A673 (cell line): Measurements from ENCODE around the gene GNAT2.

ENCODE experiments used
- EZH2 ChIP-seq: fragments of 200-600 bp; sonication (generic); IDR thresholded peaks from 2 replicates; pipeline ENCODE4 v1.6.1; 2017; ENCODE audit warnings: borderline replicate concordance, low read depth, mild to moderate bottlenecking, mixed read lengths, antibody characterized with exemption, low read length; ENCODE audit not compliant: poor library complexity, severe bottlenecking
- TF ChIP-seq, protein P1 (sequence below): fragments of 300-800, 200-600 bp; sonication (generic); conservative IDR thresholded peaks from 2 replicates; pipeline ENCODE4 v1.5.1; 2017; ENCODE audit warnings: low read depth, mild to moderate bottlenecking, antibody characterized with exemption, low read length, moderate library complexity, mixed read lengths

DNA sequence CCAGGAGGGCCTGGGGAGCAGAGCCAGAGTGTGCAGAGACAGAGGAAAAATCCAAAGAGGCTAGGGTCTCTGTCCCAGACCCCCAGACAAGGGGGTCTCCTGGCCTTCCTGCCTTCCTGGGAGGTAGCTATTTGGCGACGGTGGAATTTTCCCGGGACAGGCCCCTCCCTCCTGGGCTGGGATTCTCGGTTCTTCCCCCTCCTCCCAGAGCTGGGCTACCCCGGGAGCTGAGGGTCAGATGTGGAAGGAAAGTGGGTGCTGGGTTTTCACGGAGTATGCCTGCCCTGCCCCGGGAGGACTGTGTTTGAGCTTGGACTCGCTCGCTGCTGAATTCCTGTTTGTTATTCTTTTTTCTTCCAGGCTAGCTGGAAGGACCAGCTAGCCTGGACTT, 980 bp upstream of the GNAT2 start:
- TF ChIP-seq, protein P1, sequence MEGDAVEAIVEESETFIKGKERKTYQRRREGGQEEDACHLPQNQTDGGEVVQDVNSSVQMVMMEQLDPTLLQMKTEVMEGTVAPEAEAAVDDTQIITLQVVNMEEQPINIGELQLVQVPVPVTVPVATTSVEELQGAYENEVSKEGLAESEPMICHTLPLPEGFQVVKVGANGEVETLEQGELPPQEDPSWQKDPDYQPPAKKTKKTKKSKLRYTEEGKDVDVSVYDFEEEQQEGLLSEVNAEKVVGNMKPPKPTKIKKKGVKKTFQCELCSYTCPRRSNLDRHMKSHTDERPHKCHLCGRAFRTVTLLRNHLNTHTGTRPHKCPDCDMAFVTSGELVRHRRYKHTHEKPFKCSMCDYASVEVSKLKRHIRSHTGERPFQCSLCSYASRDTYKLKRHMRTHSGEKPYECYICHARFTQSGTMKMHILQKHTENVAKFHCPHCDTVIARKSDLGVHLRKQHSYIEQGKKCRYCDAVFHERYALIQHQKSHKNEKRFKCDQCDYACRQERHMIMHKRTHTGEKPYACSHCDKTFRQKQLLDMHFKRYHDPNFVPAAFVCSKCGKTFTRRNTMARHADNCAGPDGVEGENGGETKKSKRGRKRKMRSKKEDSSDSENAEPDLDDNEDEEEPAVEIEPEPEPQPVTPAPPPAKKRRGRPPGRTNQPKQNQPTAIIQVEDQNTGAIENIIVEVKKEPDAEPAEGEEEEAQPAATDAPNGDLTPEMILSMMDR: no peak
- TF ChIP-seq EZH2: no peak
